ENCODE measurements around the gene HAGHL.

GRCh38 chr16:759110-759910, 32.4 kb downstream of the HAGHL start:
- TF ChIP-seq, protein P1, sequence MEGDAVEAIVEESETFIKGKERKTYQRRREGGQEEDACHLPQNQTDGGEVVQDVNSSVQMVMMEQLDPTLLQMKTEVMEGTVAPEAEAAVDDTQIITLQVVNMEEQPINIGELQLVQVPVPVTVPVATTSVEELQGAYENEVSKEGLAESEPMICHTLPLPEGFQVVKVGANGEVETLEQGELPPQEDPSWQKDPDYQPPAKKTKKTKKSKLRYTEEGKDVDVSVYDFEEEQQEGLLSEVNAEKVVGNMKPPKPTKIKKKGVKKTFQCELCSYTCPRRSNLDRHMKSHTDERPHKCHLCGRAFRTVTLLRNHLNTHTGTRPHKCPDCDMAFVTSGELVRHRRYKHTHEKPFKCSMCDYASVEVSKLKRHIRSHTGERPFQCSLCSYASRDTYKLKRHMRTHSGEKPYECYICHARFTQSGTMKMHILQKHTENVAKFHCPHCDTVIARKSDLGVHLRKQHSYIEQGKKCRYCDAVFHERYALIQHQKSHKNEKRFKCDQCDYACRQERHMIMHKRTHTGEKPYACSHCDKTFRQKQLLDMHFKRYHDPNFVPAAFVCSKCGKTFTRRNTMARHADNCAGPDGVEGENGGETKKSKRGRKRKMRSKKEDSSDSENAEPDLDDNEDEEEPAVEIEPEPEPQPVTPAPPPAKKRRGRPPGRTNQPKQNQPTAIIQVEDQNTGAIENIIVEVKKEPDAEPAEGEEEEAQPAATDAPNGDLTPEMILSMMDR (conservative IDR thresholded peaks at IDR 0.05; ENCODE audit: low read depth, low read length), result no peak
- no peak for TF ChIP-seq EZH2 (IDR thresholded peaks at IDR 0.05; ENCODE audit: borderline replicate concordance, low read depth, low read length, poor library complexity, severe bottlenecking)

All from A673 (cell line).